ENCODE results near the gene FCHSD1.

Gene FCHSD1

DNA sequence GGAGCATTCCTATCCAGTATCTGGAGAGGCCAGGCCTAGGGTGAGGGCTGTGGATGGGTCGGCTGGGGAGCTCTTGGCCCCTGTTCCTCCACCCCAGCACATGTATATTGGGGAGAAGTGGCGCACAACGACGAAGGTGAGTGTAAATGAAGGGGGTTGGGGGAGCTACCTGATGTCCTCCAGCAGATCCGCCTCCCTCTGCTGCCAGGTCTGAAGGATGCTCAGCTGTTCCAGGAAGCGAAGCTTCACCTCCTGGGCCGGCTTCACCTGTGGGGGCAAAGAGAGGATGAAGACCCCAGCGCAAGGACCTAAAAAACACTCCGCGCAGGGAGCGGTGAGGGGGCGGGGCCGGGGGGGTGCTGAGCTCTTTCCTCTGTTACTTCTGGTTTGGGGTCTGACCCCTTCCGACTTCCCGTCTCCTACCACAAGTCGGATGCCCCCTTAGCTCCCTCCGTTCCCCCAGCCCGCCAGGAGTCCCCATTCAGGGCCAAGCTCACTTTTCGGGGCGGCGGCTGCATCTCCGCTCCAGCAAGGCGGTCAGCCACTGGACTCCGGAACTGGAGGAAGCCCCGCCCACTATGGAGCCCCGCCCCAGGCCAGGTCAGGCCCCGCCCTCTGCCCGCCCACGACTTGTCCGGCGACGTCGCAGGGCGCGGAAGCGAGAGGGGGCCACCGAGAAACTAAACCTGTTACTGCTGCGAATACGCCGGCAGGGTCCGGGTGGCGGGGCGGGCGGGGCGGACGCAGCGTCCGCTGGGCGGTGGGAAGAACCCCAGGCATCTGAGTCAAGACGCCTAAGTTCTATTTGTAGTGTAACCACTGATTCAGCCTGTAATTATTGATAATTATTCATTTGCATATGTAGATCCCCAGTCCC is at the start of gene FCHSD1:
FCHSD1 (minus strand) TSS at position 568 of the 877 bp plus-strand sequence; CDS start at position 518, 50 bp downstream.
- no peak for DNase-seq (ENCODE audit: low read depth)

DNA sequence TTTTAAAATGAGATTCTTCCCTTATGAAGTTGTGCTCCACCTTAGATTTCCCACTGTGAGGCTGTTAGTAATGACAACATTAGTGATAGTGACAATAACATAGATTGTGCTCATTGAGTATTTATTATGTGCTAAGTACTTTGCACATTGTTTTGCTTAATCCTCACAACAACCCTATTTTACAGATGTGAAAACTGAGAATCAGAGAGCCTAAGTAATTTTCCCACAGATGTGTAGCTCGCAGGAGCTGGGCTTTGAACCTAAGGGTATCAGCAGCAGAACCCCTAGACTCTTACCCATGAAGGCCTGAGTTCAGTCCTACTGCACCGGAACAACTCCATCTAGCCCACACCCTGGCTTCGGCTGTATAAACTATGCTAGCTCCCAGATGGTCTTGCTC is 46.4 kb upstream of the FCHSD1 start:
- no peak for DNase-seq (ENCODE audit: low read depth)

DNA sequence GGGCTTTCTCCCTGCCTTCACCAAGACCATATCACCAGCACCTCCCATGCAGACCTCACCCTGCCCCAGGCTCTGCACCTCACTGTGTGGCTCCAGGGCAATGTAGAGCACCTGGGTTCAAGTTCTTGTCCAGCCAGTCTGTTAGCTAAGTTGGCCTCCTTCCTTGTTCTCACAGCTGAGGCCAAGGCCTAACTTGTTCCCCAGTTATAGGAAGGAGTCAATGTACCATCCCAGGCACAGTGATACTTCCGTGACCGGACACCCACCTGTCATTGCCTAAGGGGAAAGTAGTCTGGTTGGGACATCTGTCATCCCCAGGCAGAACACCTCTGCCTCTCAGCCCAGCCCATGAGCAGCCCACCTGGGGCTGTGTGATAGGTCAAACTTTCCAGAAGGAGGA is 45.2 kb upstream of the FCHSD1 start:
- DNase-seq (ENCODE audit: low read depth), result no peak

DNA sequence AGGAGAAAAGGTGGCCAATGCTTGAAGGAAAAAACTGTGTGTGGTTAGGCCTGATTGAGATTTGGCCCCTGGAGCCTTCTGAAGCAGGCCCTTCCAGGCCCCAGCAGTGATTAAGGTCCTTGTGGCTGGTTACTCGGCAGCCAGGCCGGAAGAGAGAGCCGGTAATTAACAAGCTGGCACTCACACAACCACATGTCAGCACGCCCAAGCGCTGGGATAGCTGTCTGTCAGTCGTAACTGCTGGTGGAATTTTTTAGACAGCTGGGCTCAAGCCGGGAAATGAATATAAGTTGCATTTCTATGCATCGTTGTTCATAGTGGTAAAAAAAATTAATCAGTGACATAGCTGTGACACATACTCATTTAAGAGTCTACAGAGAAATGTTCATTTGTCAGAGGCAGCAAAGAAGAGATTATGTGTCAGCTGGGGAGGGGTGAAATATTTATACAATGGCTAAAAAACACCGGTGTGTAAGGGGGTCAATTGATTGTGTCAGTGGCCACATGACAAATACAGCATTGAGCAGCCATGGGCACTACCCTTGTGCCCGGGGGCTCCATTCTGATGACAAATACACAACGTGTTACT is 44.5 kb upstream of the FCHSD1 start:
- DNase-seq (ENCODE audit: low read depth), result no peak

DNA sequence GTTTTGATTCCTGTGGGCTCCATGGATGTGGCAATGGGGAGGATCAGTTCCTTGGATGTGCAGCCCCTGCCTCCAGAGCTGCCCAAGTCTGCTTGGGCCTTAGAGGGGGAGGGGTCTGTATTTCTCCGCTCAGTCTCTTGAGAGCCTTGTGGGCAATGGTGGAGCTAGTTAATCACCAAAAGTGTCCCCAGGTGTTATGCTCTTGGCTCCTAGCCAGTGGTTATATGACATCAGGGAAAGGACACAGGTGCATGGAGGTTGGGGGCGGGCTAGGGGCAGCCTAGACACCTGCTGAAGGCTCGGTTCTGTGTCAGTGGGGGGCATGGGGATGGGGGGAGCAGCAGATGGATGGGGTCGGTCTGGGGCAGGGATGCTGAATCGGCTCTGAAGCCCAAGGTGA is 43.3 kb upstream of the FCHSD1 start:
- no peak for DNase-seq (ENCODE audit: low read depth)

DNA sequence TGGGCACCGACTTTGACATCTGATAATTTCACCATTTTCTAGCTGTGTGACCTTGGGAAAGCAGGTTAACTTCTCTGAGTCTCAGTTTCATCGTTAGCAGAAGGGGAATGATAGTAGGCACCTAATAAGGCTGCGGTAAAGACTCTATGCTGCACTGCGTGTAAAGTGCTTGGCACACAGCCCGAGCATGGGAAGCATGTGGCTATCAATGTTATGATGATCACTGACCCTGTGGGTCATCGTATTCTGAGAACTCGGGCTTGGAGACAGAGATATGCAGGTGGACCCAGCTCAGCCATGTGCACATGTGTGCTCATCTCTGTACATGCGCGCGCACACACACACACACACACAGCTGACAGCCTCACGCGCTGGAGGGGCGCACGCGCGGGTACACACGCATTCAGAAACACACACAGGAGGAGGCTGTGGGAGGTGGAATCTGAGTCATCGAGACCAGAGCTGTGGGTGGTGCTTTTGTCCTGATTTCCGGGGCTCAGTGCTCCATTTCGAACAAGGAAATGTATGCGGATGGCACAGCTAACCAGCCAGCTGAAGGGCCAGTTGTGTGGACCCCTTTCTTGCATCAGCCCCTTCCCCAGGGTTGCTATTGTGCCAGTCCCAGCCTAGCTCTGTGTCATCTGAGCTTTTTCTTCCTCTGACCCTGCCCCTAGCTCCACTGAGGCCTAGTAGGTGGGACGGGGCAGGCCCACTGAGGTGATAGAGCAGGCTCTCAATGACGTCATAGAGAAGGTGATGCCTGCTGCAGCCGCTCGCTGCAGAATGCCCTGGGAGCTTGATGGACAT is 41.9 kb upstream of the FCHSD1 start:
- DNase-seq (ENCODE audit: low read depth), result no peak

DNA sequence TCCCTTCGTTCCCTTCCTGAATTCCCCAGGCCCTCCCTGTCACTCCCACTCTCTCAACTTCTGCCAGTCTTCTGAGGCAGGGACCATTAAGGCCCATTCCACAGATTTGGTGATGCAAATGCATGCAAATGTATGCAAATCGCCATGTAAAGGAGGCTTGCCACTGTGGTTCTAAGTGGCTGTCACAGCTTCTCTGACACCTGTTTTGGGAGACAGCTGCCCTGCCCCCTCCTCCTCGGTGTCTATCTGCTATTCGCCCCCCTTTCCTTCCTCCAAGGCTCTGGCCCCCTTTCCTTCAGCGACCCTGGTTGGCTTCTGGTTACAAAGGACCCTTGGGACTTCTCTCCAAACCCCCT is 41.3 kb upstream of the FCHSD1 start:
- DNase-seq (ENCODE audit: low read depth), result no peak

DNA sequence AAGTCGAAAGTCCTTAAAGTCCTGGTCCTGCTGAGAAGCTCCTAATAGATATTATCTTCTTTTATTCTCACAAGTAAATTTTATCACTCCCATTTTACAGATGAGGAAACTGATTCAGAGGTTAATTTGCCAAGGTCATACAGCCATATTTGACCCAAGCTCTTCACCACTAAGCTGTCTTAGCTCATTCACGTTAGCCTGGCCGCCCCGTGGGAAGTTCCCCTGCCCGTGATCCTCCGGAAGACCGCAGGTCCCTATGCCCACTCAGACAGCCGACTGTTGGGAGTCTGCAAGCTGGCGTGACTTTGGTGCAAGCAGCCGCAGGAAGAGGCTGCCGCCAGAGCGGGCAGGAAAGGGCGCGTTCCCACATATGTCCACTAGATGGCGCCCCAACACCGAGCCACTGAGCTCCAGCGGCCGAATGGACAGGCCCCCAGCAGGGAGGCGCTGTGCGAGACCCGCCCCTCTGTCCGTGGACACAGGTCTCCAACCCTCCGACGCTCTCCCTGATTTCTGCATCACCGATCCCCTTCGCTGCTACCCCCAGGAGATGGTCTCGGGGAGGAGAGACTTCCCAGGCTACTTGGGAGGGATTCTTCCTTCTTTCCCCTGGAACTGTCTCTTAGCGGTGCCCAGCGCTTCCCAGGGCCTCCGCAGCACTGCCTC is 40.8 kb upstream of the FCHSD1 start:
- no peak for DNase-seq (ENCODE audit: low read depth)

DNA sequence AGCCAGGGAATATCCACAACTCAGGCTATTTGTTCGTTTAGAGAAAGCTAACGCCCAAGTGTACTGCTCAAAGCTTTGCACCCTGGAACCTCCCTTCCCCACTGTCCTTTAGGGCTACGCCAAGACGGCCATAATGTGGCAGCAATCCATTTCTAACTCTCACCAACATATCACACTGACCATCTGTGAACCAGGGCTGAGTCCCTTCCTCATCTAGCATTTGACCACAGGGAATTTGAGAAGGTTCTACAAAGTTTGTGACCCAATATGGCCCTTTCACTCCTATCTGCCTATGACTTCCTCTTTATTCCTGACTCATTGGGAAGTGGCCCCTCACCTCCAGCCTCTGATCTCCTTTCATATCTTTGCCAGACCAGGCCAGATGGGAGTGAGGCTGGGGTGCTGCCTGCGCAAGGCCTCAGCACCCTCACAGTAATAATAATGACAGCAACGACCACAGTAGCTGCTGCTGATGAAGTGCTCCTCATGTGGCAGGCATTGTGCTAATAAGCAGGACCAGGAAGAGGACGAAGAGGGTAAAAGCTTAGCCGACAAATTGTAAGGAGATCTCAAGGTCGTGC is 40.2 kb upstream of the FCHSD1 start:
- no peak for DNase-seq (ENCODE audit: low read depth)

DNA sequence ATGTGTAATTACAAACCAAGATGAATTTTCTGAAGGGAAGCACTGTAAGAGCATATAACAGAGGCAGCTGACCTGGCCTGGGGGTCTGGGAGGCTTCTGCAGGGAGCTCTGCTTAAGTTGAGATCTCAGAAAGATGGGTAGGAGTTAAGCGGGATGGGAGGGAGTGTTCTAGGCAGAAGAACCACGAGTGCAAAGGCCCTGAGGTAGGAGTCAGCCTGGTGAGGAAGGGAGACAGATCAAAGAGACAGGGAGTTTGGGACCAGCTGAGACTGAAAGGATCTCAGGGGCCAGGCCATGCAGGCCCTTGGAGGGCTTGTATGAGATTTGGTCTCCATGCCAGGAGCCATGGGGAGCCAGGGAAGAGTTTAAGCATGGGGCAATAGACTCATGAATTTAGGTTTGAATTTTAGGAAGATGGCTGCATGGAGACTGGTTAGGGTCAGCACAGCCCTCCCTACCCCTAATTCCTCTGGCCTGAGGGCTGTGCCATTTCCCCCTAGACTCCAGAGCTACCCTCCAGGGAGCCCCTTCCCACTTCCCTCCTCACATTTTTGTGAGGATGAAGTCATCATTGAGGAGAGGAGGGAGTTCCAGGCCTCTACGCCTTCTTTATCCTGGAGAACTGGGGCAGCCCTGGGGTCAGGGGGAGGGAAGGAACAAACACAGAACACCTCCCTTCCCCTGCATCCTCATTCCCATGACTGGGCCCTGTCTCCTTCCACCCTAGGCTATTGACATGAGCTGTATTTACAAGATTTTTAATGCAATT is 35.6 kb upstream of the FCHSD1 start:
- DNase-seq (ENCODE audit: low read depth), result no peak

DNA sequence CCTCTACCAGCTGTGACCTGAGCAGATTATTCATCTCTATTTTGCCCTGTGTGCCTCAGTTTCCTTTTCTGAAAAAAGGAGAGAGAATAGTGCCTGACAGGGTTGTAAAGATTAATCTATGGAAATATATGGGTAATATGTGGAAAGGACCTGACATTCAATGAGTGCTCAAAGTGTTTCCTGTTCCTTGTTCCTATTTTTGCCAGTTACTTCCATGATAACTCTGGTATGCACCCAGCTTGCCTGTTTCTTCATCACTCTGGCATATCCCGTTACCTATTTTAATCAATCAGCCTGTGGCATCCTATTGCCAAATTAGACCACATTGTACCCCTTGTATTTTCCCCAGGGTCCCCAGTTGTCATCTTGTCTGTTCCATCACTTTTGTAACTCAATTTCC is 34.4 kb upstream of the FCHSD1 start:
- DNase-seq (ENCODE audit: low read depth), result no peak

DNA sequence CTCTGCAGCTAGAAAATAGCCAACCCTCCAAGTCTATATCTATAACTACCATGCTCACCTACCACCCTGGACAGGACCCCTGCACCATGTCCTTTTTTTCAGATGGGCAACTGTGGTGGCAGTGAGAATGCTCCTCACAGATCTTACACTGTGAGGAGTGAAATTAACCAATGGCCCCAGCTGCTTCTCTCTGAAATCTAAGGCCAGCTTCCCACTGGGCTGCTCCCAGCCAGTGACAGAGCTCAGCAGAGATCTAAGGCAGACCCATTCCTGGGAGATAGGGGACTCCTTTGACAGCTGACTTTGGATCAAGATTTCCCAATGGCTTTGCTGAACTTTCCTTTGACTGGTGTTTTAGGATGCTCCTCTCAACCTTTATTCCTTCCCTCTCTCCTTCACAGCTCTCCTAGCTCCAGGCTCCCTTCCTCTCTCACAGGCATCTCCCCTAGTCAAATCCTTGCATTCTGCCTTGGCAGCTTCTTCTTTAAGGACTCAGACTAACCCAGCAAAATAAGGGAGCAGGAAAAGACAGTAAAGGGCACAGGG is 32.5 kb upstream of the FCHSD1 start:
- DNase-seq (ENCODE audit: low read depth), result no peak

DNA sequence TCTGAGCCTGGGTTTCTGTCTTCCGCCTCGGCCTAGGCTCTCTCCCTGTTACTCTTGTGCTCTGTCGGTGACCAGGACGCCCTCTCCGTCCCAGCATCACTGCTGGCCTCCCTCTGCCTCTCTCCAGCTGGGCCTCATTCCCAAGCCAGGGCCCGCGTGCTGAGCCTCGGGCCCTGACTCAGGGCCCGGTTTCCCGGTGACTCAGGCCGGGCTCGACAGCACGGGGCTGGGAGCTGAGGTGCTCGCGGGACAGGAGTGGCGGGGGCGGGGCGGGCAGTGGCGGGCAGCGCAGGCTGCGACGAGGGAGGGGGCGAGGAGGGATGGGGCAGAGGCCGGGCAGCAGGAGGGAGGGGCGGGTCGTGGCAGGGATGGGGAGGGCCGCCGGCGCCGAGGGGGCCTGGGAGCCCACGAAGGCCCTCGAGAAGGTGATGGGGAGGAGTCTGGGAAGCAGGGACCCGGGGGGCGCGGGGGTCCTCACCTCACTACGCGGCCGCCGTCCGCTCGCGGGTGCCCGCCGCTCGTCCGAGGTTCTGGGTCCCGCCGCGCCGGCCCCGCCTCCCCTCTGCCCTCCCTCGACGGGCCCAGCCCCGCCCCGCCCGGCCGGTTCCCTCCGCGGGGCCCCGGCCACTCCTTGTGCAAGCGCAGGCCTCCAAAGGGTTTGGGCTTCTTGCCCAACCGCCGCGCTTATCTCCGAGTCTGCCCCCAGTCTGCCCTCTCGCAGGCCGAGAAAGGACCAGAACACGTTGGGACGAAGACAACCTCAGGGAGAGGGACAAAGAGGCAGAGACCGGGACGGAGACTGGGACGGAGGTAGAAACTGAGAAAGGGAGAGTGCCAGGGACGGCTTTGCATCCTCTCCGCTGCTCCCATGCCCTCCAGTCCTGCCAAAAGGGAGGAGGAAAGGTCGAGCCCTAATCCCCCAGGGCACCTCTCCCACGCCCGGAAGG is 30.8 kb upstream of the FCHSD1 start, which contains the start of gene ARAP3:
ARAP3 (minus strand) TSS at position 536 of the 947 bp plus-strand sequence. CDS start 1,744 bp downstream, outside the sequence.
- peak; percentile 63 for DNase-seq (ENCODE audit: low read depth)

DNA sequence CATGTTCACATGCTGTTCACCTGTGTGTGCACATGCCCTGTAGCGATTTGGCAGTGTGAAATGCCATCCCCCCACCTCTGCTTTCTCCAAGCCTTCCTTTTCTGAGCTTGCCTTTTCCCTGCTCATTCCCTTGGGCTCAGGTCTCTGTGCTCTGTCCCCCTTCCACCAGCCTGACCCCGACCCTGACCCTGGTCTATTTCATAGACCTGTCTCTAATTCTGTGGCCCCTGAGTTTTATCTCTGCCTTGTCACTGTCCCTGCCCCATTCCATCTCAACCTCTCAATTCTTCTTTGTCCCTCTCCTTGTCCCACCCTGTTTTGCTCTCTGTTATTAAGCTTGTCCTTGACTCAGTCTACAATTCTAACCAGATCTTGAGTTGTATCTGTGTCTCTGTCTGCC is 30.1 kb upstream of the FCHSD1 start:
- DNase-seq (ENCODE audit: low read depth), result no peak

DNA sequence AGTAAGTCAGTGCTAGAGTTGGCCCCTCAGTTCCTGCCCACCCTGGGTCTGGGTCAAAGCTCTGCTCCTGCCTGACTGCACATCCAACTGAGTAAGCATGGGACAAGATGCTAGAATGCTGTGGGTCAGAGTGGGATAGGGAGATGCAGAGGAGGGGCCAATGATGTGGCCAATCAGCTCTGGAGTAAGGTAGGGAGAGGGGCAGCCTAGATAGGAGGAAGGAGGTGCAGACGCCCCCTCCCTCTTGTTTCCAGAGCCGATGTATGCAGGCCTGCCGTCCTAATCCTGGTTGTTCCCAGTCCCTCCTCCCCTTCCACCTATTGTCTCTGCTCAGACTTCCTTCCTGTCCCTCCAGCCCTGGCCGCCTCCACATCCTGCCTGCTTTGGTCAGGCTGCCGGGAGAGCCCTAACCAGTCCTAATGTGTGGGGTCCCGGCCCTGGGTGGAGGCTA is 29.6 kb upstream of the FCHSD1 start:
- DNase-seq (ENCODE audit: low read depth), result no peak

DNA sequence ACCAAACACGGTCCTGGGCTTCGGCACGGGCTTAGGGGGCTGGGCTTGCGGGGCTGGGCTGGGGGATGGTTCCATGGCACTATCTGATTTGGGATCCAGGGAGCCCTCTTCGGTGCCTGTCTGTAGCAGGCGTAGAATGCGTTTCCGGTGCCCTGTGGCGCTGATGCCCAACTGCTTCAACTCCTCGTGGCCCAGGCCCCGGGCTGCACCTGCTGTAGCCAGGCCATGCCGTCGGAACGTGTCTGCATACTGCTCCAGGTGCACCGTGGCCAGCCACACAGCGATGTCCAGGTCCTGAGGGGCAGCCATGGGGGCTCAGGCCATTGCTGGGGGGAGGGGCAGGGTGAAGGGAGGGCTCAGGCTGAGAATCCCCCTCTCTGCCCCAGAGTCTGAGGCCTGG is 29.0 kb upstream of the FCHSD1 start:
- no peak for DNase-seq (ENCODE audit: low read depth)

DNA sequence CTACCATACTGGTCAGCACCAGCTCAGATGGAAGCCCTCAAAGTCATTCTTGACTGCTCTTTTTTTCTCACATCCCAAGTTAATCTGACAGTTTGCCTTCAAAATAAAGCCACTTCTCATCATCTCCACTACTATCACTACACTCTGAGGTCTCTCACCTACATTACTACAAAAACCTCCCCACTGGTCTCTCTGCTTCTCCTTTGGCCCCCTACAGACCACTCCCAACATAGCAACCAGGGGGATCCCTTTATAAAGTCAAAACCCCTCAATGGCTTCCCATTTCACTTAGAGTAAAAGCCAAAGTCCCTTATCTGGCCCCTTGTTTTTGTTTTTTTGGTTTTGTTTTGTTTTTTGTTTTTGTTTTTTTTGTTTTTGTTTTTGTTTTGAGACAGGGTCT is 26.2 kb upstream of the FCHSD1 start:
- no peak for DNase-seq (ENCODE audit: low read depth)

DNA sequence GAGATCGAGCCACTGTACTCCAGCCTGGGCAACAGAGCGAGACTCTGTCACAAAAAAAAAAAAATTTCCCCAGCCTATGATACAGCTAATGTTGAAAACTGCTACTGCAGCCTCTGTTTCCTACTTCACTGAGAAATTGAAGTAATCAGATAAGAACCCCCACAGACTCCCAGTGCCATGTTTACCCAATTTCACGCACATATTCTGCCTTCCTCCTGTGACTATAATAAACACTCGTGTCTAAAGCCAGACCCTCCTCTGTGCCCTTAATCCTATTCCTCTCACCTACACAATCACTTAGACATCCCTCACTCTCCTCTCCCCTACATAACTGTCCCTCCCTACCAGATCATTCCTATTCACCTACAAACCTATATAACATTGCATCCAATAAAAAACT is 24.5 kb upstream of the FCHSD1 start:
- no peak for DNase-seq (ENCODE audit: low read depth)

DNA sequence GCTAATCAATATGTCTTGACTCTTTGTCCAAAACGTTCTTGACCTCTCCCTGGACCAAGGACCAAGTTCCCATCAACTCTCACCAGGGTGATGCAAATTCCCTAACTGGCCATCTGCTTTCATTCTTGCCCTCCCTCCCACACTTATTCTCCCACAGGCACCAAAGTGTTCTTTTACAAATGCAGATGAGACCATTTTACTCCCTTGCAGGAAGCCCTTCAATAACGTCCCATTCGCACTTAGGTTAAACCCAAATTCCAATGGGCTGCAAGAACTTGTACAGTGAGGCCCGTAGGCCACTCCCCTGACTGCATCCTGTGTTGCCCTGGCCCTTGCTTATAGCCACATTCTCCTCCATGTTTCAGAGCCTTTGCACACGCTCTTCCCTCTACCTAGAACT is 23.5 kb upstream of the FCHSD1 start:
- no peak for DNase-seq (ENCODE audit: low read depth)
